SK-N-SH (cell line): ENCODE data around the gene HTR3E. TPM values are rescaled to one million over a fixed set of nuclear protein-coding genes. Genes with fewer than 3 reads are reported as not detected.
A peak's percentile ranks its signal among the peaks of the same experiment; 100 is the strongest.

Experiments
- CTCF ChIA-PET: fragments of 300-600, 350-600 bp; formaldehyde crosslinking; extraction: SDS; loops from one replicate; lab custom pipeline; 2021; lab: Yijun Ruan, JAX
- POLR2A ChIA-PET: fragments of 350-600 bp; sonication (Branson Sonifier 250); formaldehyde crosslinking; extraction: SDS; loops from one replicate; lab custom pipeline; 2020; ENCODE audit warnings: antibody characterized with exemption, inconsistent platforms; lab: Yijun Ruan, JAX
- DNase-seq: peaks from one replicate; pipeline ENCODE4 v3.0.0; 2012
- H2AFZ ChIP-seq: fragments of 200-600 bp; sonication (generic); 2 replicates; pipeline ENCODE4 v1.8.1; 2016; ENCODE audit warnings: antibody characterized with exemption, mild to moderate bottlenecking, low read depth
- H3F3A ChIP-seq: fragments of 200-600 bp; sonication (generic); replicated peaks from 2 replicates; pipeline ENCODE3; 2016; ENCODE audit warnings: antibody characterized with exemption, mild to moderate bottlenecking; ENCODE audit not compliant: insufficient read depth
- H3K27ac ChIP-seq, 2 experiments: fragments of 200-500 bp in 1 of 2; fragments of 200-600 bp in 1 of 2; sonication (Bioruptor generic) in 1 of 2; sonication (generic), shearing (Covaris generic) in 1 of 2; 2 replicates each; pipeline versions ENCODE4 v1.5.1 to v1.6.1; 2014 to 2016; ENCODE audit warnings: low read depth in 2 of 2, inconsistent platforms in 1 of 2, low read length in 1 of 2, mild to moderate bottlenecking in 1 of 2, mixed read lengths in 1 of 2
- H3K27me3 ChIP-seq: fragments of 200-600 bp; sonication (generic), shearing (Covaris generic); 2 replicates; pipeline ENCODE4 v1.6.1; 2016; ENCODE audit warnings: mixed run types; ENCODE audit not compliant: insufficient read depth
- H3K36me3 ChIP-seq, 2 experiments: fragments of 200-500 bp in 1 of 2; fragments of 200-600 bp in 1 of 2; sonication (Bioruptor generic) in 1 of 2; sonication (generic) in 1 of 2; replicated peaks in 1 of 2; 2 replicates each; pipeline versions ENCODE3 to v1.5.1; 2014 to 2016; ENCODE audit warnings: low read length in 1 of 2, mild to moderate bottlenecking in 1 of 2; ENCODE audit not compliant: insufficient read depth in 2 of 2, control insufficient read depth in 1 of 2
- H3K4me1 ChIP-seq, 2 experiments: fragments of 200-500 bp in 1 of 2; fragments of 200-600 bp in 1 of 2; sonication (Bioruptor generic) in 1 of 2; sonication (generic), shearing (Covaris generic) in 1 of 2; 2 replicates each; pipeline versions ENCODE4 v1.5.1 to v1.6.1; 2014 to 2016; ENCODE audit warnings: low read depth in 1 of 2, low read length in 1 of 2, mixed run types in 1 of 2; ENCODE audit not compliant: insufficient read depth in 2 of 2, control insufficient read depth in 1 of 2
- H3K4me2 ChIP-seq: fragments of 200-600 bp; sonication (generic), shearing (Covaris generic); 2 replicates; pipeline ENCODE4 v1.6.1; 2017; ENCODE audit warnings: mixed run types
- H3K4me3 ChIP-seq, 2 experiments: fragments of 200-500 bp in 1 of 2; fragments of 200-600 bp in 1 of 2; sonication (Bioruptor generic) in 1 of 2; sonication (generic), shearing (Covaris generic) in 1 of 2; 2 replicates each; pipeline versions ENCODE4 v1.5.1 to v1.8.1; 2014 to 2016; ENCODE audit warnings: low read depth in 2 of 2, inconsistent platforms in 1 of 2, low read length in 1 of 2, mild to moderate bottlenecking in 1 of 2, mixed read lengths in 1 of 2, moderate library complexity in 1 of 2
- H3K79me2 ChIP-seq: fragments of 200-600 bp; sonication (generic); 2 replicates; pipeline ENCODE4 v1.8.1; 2017; ENCODE audit warnings: mild to moderate bottlenecking; ENCODE audit not compliant: insufficient read depth
- H3K9ac ChIP-seq: fragments of 200-600 bp; sonication (generic); 2 replicates; pipeline ENCODE4 v1.6.1; 2017; ENCODE audit warnings: mixed run types
- H3K9me2 ChIP-seq: fragments of 200-600 bp; sonication (generic); 2 replicates; pipeline ENCODE4 v1.6.1; 2017; ENCODE audit warnings: mixed run types
- H3K9me3 ChIP-seq: fragments of 200-600 bp; sonication (generic); 2 replicates; pipeline ENCODE4 v1.6.1; 2017; ENCODE audit warnings: mixed run types, mild to moderate bottlenecking, moderate library complexity
- H4K20me1 ChIP-seq: fragments of 200-600 bp; sonication (generic); 2 replicates; pipeline ENCODE4 v1.6.1; 2017; ENCODE audit warnings: mild to moderate bottlenecking, mixed run types; ENCODE audit not compliant: insufficient read depth
- EP300 ChIP-seq, 2 experiments: IDR thresholded peaks; 2 replicates each; pipeline versions ENCODE4 v1.4.0 to v1.6.1; 2012; ENCODE audit warnings: borderline replicate concordance in 1 of 2, low read depth in 1 of 2, low read length in 1 of 2
- FOSL2 ChIP-seq: IDR thresholded peaks from 2 replicates; pipeline ENCODE4 v1.4.0; 2012; ENCODE audit warnings: low read depth, mild to moderate bottlenecking, moderate library complexity, borderline replicate concordance
- NFIC ChIP-seq: IDR thresholded peaks from 2 replicates; pipeline ENCODE4 v1.4.0; 2012; ENCODE audit warnings: borderline replicate concordance
- RXRA ChIP-seq: IDR thresholded peaks from 2 replicates; pipeline ENCODE4 v1.4.0; 2012; ENCODE audit warnings: low read depth, mild to moderate bottlenecking, borderline replicate concordance
- SIN3A ChIP-seq: IDR thresholded peaks from 2 replicates; pipeline ENCODE4 v1.6.1; 2012; ENCODE audit warnings: low read depth, mild to moderate bottlenecking, low read length, moderate library complexity, borderline replicate concordance
- SMC3 ChIP-seq: IDR thresholded peaks from 2 replicates; pipeline ENCODE4 v1.6.1; 2012; ENCODE audit warnings: low read depth, low read length, improper control_type of control experiment
- TAF1 ChIP-seq: IDR thresholded peaks from 2 replicates; pipeline ENCODE4 v1.6.1; 2012; ENCODE audit warnings: low read depth, mild to moderate bottlenecking, low read length, moderate library complexity, borderline replicate concordance
- TCF12 ChIP-seq: IDR thresholded peaks from 2 replicates; pipeline ENCODE4 v1.4.0; 2012
- TEAD4 ChIP-seq: IDR thresholded peaks from 2 replicates; pipeline ENCODE4 v1.4.0; 2012; ENCODE audit warnings: mild to moderate bottlenecking, borderline replicate concordance; ENCODE audit not compliant: insufficient read depth
- WGBS: methylation state at CpG from one replicate; pipeline ENCODE4 v1.1.6; 2017; ENCODE audit warnings: low lambda C conversion rate; 5-methylcytosine and 5-hydroxymethylcytosine counted together
- polyA plus RNA-seq, 3 experiments: library from polyadenylated mRNA; depleted of rRNA; stranded (reverse); fragments of >200 nt; gene quantifications; 2 replicates each; pipeline ENCODE4 v1.2.3, GENCODE V29; 2012
- TF ChIP-seq, protein P1 (sequence below): IDR thresholded peaks from 2 replicates; pipeline ENCODE4 v1.4.0; 2012; ENCODE audit warnings: low read depth, borderline replicate concordance
- TF ChIP-seq, protein P2 (sequence below): fragments of 150-350 bp; IDR thresholded peaks from 2 replicates; pipeline ENCODE4 v1.6.1; 2016; ENCODE audit warnings: mild to moderate bottlenecking, low read depth, low read length
- TF ChIP-seq, protein P3 (sequence below): fragments of 200-600 bp; sonication (generic); IDR thresholded peaks from 2 replicates; pipeline ENCODE4 v1.6.1; 2017; ENCODE audit warnings: antibody characterized with exemption, mild to moderate bottlenecking, moderate library complexity
- TF ChIP-seq, protein P4 (sequence below): IDR thresholded peaks from 2 replicates; pipeline ENCODE4 v1.4.0; 2012; ENCODE audit warnings: low read depth
- TF ChIP-seq, protein P5 (sequence below): IDR thresholded peaks from 2 replicates; pipeline ENCODE4; 2012

HTR3E gene
- polyA plus RNA-seq, 1 of the 3 experiments (the other 2 are of a cell fraction): not detected

DNA sequence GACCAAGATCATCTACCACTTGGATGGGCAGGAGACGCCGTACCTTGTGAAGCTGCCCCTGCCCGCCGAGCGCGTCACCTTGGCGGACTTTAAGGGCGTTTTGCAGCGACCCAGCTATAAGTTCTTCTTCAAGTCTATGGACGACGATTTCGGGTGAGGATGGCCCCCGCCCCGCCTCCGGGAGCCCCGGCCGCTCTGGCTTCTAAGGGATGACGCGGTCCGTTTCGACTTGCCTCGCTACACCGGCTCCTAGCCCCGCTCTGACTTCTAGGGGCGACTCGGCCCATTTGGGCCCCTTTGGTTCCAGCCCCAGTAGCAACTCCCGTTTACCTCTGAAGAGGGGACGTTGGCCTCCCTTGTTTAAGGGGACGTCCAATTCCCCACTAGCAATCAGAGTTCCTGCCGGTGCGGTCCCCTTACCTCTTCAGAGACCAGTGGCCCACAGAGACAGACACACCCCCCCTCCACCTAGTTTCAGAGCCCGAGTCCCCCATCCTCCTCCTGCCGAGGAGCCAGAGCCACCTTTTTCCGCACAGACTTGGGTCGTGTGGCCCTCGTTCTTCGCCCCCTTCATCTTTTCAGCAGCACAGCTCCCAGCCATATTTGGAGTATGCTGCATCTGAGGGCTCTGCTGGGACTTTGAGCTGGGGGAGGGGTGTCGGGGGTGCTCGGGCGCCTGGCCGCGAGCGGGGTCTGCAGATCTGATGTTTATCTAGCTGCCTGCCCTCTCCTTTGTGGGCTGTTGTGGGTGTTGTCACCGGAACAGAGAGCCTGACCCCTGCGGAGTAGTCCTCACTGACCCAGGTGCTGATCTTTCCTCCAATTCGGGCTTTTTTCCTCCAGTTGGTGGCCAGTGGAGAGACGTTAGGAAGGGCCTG, 59.0 kb downstream of the HTR3E start (continued):
- TF ChIP-seq, protein P1, sequence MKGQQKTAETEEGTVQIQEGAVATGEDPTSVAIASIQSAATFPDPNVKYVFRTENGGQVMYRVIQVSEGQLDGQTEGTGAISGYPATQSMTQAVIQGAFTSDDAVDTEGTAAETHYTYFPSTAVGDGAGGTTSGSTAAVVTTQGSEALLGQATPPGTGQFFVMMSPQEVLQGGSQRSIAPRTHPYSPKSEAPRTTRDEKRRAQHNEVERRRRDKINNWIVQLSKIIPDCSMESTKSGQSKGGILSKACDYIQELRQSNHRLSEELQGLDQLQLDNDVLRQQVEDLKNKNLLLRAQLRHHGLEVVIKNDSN: no peak
- TF ChIP-seq NFIC (no peak), TCF12 (no peak), SMC3 (no peak), TAF1 (no peak)
- TF ChIP-seq, all 33 proteins: peak for 2

DNA sequence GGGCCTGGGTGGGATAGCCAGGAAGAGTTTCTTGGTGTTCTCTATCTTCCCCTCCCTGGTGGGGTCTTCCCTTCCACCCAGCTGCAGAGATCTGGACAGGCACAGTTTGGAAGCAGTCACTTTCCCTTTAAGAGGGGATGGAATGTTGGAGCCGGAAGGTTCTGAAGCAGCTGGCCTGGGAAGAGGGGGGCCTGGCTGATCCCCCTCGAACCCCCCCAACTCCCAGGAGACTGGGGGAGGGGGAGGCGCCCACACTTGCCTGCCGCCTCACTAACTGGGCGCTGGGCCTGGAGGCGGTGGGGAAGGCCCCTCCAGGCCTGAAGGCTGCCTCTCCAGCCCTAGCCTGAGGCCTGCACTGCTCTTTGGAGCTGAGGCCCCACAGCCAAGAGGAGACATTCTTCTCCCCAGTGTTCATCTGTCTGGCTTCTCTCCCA, 59.7 kb downstream of the HTR3E start:
- peaks cover 47% of the 10 kb centered on the region for H4K20me1 ChIP-seq
- POLR2A ChIA-PET: interaction anchor here (0.6 to 1.9 kb wide), 3 partner anchors 15 to 22 kb away, joined by 3 to 9 read pairs (median 4); partner anchors contain the start of genes AP2M1 and EIF2B5
- peak overlapping the region; percentile 82 to 90; a peak in 3 of 4 replicates for H3K27ac ChIP-seq
- H3K9ac ChIP-seq: peak overlapping the region; percentile 87
- H3K9me2 ChIP-seq: no peaks in the 10 kb centered on the region
- peaks cover 20% of the 10 kb centered on the region for H3F3A ChIP-seq
- peak overlapping the region; percentile 80 to 95 for H3K4me3 ChIP-seq
- WGBS: 0% methylated on average over 3 of the region's 6 CpGs
- peaks cover 72% of the 10 kb centered on the region for H3K79me2 ChIP-seq
- TF ChIP-seq SIN3A (peak; percentile 57; the same call in 1 of the 2 replicates), FOSL2 (no peak), TCF12 (peak; percentile 49), TEAD4 (0 out of 2 replicates have a peak, but pooled peaks have one; percentile 41), RXRA (no peak), EP300 (IDR thresholded peaks at IDR 0.05; ENCODE audit: borderline replicate concordance in 1 of 2, low read depth in 1 of 2, low read length in 1 of 2) (no peak; a peak in 1 of 4 replicates)
- TF ChIP-seq, protein P2, sequence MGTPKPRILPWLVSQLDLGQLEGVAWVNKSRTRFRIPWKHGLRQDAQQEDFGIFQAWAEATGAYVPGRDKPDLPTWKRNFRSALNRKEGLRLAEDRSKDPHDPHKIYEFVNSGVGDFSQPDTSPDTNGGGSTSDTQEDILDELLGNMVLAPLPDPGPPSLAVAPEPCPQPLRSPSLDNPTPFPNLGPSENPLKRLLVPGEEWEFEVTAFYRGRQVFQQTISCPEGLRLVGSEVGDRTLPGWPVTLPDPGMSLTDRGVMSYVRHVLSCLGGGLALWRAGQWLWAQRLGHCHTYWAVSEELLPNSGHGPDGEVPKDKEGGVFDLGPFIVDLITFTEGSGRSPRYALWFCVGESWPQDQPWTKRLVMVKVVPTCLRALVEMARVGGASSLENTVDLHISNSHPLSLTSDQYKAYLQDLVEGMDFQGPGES: no peak
- TF ChIP-seq, protein P3, sequence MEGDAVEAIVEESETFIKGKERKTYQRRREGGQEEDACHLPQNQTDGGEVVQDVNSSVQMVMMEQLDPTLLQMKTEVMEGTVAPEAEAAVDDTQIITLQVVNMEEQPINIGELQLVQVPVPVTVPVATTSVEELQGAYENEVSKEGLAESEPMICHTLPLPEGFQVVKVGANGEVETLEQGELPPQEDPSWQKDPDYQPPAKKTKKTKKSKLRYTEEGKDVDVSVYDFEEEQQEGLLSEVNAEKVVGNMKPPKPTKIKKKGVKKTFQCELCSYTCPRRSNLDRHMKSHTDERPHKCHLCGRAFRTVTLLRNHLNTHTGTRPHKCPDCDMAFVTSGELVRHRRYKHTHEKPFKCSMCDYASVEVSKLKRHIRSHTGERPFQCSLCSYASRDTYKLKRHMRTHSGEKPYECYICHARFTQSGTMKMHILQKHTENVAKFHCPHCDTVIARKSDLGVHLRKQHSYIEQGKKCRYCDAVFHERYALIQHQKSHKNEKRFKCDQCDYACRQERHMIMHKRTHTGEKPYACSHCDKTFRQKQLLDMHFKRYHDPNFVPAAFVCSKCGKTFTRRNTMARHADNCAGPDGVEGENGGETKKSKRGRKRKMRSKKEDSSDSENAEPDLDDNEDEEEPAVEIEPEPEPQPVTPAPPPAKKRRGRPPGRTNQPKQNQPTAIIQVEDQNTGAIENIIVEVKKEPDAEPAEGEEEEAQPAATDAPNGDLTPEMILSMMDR: no peak
- TF ChIP-seq, protein P4, sequence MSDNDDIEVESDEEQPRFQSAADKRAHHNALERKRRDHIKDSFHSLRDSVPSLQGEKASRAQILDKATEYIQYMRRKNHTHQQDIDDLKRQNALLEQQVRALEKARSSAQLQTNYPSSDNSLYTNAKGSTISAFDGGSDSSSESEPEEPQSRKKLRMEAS: peak; percentile 60; the same call in 1 of the 2 replicates
- TF ChIP-seq, protein P5, sequence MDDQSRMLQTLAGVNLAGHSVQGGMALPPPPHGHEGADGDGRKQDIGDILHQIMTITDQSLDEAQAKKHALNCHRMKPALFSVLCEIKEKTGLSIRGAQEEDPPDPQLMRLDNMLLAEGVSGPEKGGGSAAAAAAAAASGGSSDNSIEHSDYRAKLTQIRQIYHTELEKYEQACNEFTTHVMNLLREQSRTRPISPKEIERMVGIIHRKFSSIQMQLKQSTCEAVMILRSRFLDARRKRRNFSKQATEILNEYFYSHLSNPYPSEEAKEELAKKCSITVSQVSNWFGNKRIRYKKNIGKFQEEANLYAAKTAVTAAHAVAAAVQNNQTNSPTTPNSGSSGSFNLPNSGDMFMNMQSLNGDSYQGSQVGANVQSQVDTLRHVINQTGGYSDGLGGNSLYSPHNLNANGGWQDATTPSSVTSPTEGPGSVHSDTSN: peak; percentile 25; the same call in 1 of the 2 replicates
- H3K4me2 ChIP-seq: peak overlapping the region; percentile 92
- CTCF ChIA-PET: interaction anchor here (0.7 to 2.4 kb wide), 5 partner anchors 12 to 93 kb away, joined by 3 to 15 read pairs (median 4); partner anchors contain the start of genes EEF1AKMT4 and EIF2B5
- peaks cover 0 to 7% of the 10 kb centered on the region in 2 experiments for H3K36me3 ChIP-seq
- DNase-seq: peak; percentile 78
- no peak overlapping the region for H2AFZ ChIP-seq
- no peaks in the 10 kb centered on the region for H3K9me3 ChIP-seq
- H3K4me1 ChIP-seq: peaks cover 16 to 17% of the 10 kb centered on the region in 2 experiments; a peak in 3 of 4 replicates
- no peaks in the 10 kb centered on the region for H3K27me3 ChIP-seq
